ENCODE data around the gene CHPF2.

The CHPF2 gene

GRCh38 chr7:151205730-151206129, 26.6 kb upstream of the CHPF2 start:
- TF ChIP-seq, protein P1, sequence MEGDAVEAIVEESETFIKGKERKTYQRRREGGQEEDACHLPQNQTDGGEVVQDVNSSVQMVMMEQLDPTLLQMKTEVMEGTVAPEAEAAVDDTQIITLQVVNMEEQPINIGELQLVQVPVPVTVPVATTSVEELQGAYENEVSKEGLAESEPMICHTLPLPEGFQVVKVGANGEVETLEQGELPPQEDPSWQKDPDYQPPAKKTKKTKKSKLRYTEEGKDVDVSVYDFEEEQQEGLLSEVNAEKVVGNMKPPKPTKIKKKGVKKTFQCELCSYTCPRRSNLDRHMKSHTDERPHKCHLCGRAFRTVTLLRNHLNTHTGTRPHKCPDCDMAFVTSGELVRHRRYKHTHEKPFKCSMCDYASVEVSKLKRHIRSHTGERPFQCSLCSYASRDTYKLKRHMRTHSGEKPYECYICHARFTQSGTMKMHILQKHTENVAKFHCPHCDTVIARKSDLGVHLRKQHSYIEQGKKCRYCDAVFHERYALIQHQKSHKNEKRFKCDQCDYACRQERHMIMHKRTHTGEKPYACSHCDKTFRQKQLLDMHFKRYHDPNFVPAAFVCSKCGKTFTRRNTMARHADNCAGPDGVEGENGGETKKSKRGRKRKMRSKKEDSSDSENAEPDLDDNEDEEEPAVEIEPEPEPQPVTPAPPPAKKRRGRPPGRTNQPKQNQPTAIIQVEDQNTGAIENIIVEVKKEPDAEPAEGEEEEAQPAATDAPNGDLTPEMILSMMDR (IDR thresholded peaks at IDR 0.05; ENCODE audit: insufficient read depth, low read depth, low read length, missing control alignments) = no peak
- no peak overlapping the region for H3K4me3 ChIP-seq (ENCODE audit: low read depth, low read length)
- DNase-seq (ENCODE audit: low read depth) = peak; percentile 11

- no peak for DNase-seq (ENCODE audit: low read depth)
- TF ChIP-seq, protein P1 (IDR thresholded peaks at IDR 0.05; ENCODE audit: insufficient read depth, low read depth, low read length, missing control alignments) = no peak
- H3K4me3 ChIP-seq (ENCODE audit: low read depth, low read length) = no peak overlapping the region
Measured at GRCh38 chr7:151206914-151207313, 25.4 kb upstream of the CHPF2 start.

- H3K4me3 ChIP-seq (ENCODE audit: low read depth, low read length) = no peak overlapping the region
- DNase-seq (ENCODE audit: low read depth) = no peak
- TF ChIP-seq, protein P1 (IDR thresholded peaks at IDR 0.05; ENCODE audit: insufficient read depth, low read depth, low read length, missing control alignments) = no peak
Measured at GRCh38 chr7:151207315-151207714, 25.0 kb upstream of the CHPF2 start.

GRCh38 chr7:151207804-151208203, 24.5 kb upstream of the CHPF2 start:
- TF ChIP-seq, protein P1 (IDR thresholded peaks at IDR 0.05; ENCODE audit: insufficient read depth, low read depth, low read length, missing control alignments) = no peak

GRCh38 chr7:151208253-151208862, 23.9 kb upstream of the CHPF2 start:
- TF ChIP-seq, protein P1 (IDR thresholded peaks at IDR 0.05; ENCODE audit: insufficient read depth, low read depth, low read length, missing control alignments) = no peak
- H3K4me3 ChIP-seq (ENCODE audit: low read depth, low read length) = no peak overlapping the region
- no peak for DNase-seq (ENCODE audit: low read depth)

More at GRCh38 chr7:151207804-151208203, 24.5 kb upstream of the CHPF2 start:
- H3K4me3 ChIP-seq (ENCODE audit: low read depth, low read length) = no peak overlapping the region
- DNase-seq (ENCODE audit: low read depth) = no peak

GRCh38 chr7:151209588-151209987, 22.7 kb upstream of the CHPF2 start:
- no peak overlapping the region for H3K4me3 ChIP-seq (ENCODE audit: low read depth, low read length)
- DNase-seq (ENCODE audit: low read depth) = no peak
- TF ChIP-seq, protein P1 (IDR thresholded peaks at IDR 0.05; ENCODE audit: insufficient read depth, low read depth, low read length, missing control alignments) = no peak

Measured in GM12865 (cell line).